AG04450 (cell line): ENCODE results near the gene DRC3. TPM values are rescaled to one million over a fixed set of nuclear protein-coding genes. Genes with fewer than 3 reads are reported as not detected.

Source experiments
- CTCF ChIA-PET: fragments of 300-600, 350-600 bp; formaldehyde crosslinking; extraction: SDS; loops from one replicate; lab custom pipeline; 2022; ENCODE audit warnings: antibody characterized with exemption, inconsistent platforms; lab: Charles Lee
- POLR2A ChIA-PET: fragments of 350-600 bp; formaldehyde crosslinking; extraction: SDS; loops from one replicate; lab custom pipeline; 2021; ENCODE audit warnings: antibody characterized with exemption, inconsistent platforms; lab: Yijun Ruan, JAX
- DNase-seq: peaks from one replicate; pipeline ENCODE4 v3.0.0-alpha.2; 2011; ENCODE audit warnings: low read depth, low spot score
- H3K27ac ChIP-seq: one replicate; pipeline ENCODE4 v1.5.1; 2012; ENCODE audit warnings: low read depth, low read length, control low read depth
- H3K27me3 ChIP-seq: one replicate; pipeline ENCODE4 v1.6.0; 2012; ENCODE audit warnings: low read length; ENCODE audit not compliant: control insufficient read depth, insufficient read depth
- H3K4me3 ChIP-seq: 2 replicates; pipeline ENCODE4 v1.5.1; 2011; ENCODE audit warnings: mild to moderate bottlenecking, low read depth, low read length, control low read depth
- H3K9me3 ChIP-seq: 2 replicates; pipeline ENCODE4 v1.5.1; 2012; ENCODE audit warnings: low read length; ENCODE audit not compliant: control insufficient read depth, insufficient read depth
- CTCF ChIP-seq: IDR thresholded peaks from 2 replicates; pipeline ENCODE4 v1.5.1; 2011; ENCODE audit warnings: low read depth, low read length, control low read depth, inconsistent platforms
- polyA plus RNA-seq: library from polyadenylated mRNA; depleted of rRNA; stranded (reverse); fragments of >200 nt; gene quantifications from 2 replicates; pipeline ENCODE4 v1.2.3, GENCODE V29; 2011

The DRC3 gene
- polyA plus RNA-seq, 1 experiment = 0.52 TPM

DNA sequence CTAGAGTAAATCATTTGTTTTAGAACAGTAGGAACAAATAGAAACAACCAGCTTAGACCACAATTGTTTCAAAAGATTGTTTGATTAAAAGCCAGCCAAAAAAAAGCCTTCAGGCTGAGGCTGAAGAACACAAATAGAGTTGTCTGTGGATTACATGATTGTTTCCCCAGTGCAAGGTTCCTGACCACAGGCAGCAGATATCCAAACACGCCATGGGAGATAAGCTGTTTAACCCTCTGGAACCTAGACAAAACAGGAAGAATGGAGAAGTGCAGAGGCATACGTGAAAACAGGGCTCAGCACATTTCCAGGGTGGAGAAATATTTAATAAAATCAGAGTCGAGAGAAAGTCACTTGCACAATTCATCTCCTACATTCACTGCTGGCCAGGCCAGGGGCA, 45.3 kb downstream of the DRC3 start:
- no peaks in the 10 kb centered on the region for H3K9me3 ChIP-seq
- no peak overlapping the region for H3K27ac ChIP-seq
- TF ChIP-seq CTCF = no peak
- no peaks in the 10 kb centered on the region for H3K27me3 ChIP-seq
- DNase-seq = no peak
- ChIA-PET CTCF (interaction anchor here (1.0 kb wide), 1 partner anchor 15 kb away, joined by 3 read pairs; no protein-coding TSS in a partner anchor), POLR2A (no interaction called here)
- H3K4me3 ChIP-seq = no peak overlapping the region

- TF ChIP-seq CTCF = no peak
- Histone ChIP-seq H3K27me3 (no peaks in the 10 kb centered on the region), H3K9me3 (no peaks in the 10 kb centered on the region), H3K4me3 (no peak overlapping the region), H3K27ac (no peak overlapping the region)
- ChIA-PET CTCF (interaction anchor here (0.8 to 1.0 kb wide), 2 partner anchors 12 to 15 kb away, joined by 3 to 8 read pairs; no protein-coding TSS in a partner anchor), POLR2A (no interaction called here)
- no peak for DNase-seq
Measured at GRCh38 chr17:18018411-18018921, 45.8 kb downstream of the DRC3 start.

DNA sequence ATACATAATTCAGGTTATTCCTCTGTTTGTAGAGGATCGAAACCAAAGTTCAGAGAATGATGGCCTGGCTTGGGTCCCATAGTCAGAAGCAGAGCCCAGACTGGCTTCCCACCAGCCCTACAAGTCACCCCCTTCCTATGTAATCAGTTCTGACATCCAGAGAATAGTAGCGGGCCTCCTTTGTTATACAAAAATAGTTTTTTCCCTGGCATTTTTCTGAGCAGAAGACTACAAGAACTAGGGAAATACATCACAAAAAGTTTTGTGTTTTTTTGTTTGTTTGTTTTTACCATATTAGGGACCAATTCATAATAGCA, 47.1 kb downstream of the DRC3 start:
- Histone ChIP-seq H3K27ac (no peak overlapping the region), H3K9me3 (no peaks in the 10 kb centered on the region), H3K4me3 (no peak overlapping the region), H3K27me3 (no peaks in the 10 kb centered on the region)
- TF ChIP-seq CTCF = no peak
- ChIA-PET POLR2A (no interaction called here), CTCF (no interaction called here)
- no peak for DNase-seq

GRCh38 chr17:18020971-18021370, 48.3 kb downstream of the DRC3 start:
- ChIA-PET CTCF (no interaction called here), POLR2A (interaction anchor here (0.6 kb wide), 1 partner anchor 210 kb away, joined by 4 read pairs; no protein-coding TSS in a partner anchor)
- no peak for DNase-seq
- no peak for TF ChIP-seq CTCF
- Histone ChIP-seq H3K27me3 (no peaks in the 10 kb centered on the region), H3K9me3 (no peaks in the 10 kb centered on the region), H3K4me3 (no peak overlapping the region), H3K27ac (no peak overlapping the region)

- Histone ChIP-seq H3K4me3 (no peak overlapping the region), H3K27ac (no peak overlapping the region), H3K27me3 (no peaks in the 10 kb centered on the region), H3K9me3 (no peaks in the 10 kb centered on the region)
- ChIA-PET POLR2A (interaction anchor here (0.6 kb wide), 1 partner anchor 210 kb away, joined by 4 read pairs; no protein-coding TSS in a partner anchor), CTCF (interaction anchor here (0.9 kb wide), 1 partner anchor 131 kb away, joined by 3 read pairs; no protein-coding TSS in a partner anchor)
- DNase-seq = no peak
- TF ChIP-seq CTCF = no peak
Measured at GRCh38 chr17:18021372-18021771, 48.7 kb downstream of the DRC3 start.
